ENCODE measurements around the gene NR6A1. TPM values are rescaled to one million over a fixed set of nuclear protein-coding genes. Genes with fewer than 3 reads are reported as not detected.

Gene NR6A1
- total RNA-seq, 1 experiment from 2014 or later = 32.1 TPM

DNA sequence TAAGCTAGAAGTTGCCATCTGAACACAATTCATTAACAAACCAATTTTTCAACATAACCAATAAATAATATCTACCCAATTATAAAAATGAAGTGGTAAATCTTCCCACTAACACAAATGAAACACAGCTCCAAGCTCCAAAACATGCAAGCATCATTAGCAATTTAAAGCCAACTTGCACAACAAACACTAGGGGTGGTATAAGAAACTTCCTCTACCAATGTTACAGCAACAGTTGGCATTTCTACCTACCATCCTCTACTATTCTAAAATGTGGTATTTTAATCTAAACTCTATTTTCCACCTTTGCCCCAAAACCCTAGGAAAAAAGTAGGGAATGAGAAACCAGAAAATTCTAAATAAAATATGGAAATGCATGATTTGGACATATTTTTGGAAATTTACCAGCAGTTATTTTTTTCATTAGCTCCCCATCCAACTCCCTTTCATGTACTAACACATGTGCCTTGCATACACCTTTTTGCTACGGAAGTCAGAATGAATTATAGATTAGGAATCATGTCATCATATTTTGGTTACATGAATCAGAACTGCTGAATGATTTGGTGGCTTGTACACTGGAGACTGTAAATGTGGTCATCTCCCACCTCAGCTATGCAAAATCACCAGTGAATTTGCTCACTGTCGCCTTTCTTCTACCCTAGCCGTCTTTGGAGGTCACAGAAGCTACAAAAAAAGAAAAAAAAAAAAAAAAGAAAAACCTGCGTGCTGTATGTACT lies 4.1 kb downstream of the NR6A1 start:
- DNase-seq (ENCODE audit: low spot score) = no peak
- in situ Hi-C loops (cut with HindIII; ENCODE audit: low sequenced_read_pairs) = loop anchor here (10.0 to 25.0 kb wide), 2 partner anchors 120 to 212 kb away; no protein-coding TSS in a partner anchor

DNA sequence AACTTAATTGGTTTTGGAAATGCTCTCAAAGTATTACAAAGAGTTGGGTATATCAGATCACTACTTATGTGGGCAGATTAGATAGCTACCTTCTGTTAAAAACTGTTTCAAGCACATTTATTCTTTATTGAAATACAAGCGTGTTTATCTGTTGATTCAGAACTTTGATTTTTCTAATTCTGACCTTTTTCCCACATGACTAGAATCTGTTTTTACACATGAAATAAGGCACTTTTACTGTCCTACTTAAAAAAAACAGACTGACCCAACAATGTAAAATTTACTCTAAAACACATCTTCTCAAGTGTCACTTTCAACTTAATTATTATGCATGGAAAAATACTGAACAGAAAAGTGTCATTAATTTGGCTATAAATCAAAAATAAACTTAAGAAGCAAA lies 4.8 kb downstream of the NR6A1 start:
- DNase-seq (ENCODE audit: low spot score) = no peak
- in situ Hi-C loops (cut with HindIII; ENCODE audit: low sequenced_read_pairs) = loop anchor here (10.0 to 25.0 kb wide), 2 partner anchors 121 to 212 kb away; no protein-coding TSS in a partner anchor

DNA sequence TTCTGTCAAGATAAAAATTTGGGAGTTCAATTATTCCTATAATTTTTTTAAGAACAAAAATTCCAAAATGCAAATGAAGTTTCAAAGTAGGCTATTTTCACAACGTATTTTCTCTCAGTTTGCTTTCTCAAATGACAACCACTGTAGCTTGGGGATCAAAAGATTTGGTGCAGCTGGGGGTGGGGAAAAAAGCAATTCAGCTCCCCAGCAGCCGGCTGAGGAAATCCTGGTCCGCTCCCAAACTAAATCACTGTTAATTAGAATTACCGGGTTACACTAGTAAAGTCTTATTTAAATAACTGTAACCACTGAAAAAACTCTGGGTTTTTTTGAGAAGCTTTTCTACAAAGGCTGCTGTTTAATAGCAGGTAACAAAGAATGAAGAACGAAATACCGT lies 5.7 kb downstream of the NR6A1 start:
- DNase-seq (ENCODE audit: low spot score) = no peak
- in situ Hi-C loops (cut with HindIII; ENCODE audit: low sequenced_read_pairs) = loop anchor here (10.0 to 25.0 kb wide), 2 partner anchors 122 to 211 kb away; no protein-coding TSS in a partner anchor

DNA sequence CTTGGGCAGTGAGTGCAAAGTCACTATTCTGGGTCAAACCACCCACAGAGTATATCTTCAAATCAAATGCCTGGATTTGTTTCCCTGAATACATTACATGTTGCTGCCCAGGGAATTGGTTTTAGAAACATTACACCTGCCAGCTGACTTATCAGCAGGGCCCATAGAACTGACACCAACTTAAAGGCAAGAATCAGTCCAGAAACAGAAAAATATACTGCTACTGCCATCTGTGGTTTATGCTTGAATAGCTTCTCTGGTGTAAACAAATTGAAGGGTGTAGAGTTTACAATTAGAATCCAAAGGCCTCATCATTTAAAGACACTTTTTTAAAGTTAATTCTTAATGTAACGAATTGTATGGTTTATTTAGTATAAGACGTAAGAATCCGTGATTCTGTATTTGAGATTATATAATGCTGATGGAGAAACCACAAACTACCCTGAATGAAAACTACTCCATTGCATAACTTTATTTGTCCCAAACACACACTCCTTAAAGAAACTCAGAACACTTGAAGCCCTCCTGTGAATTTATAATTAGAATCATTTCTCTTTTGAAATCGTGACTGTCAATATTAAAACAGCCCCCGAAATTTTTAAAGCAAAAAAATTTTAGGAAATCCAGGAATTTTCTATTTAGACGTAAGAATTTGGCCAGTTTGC lies 6.2 kb downstream of the NR6A1 start:
- in situ Hi-C loops (cut with HindIII; ENCODE audit: low sequenced_read_pairs) = loop anchor here (10.0 to 25.0 kb wide), 2 partner anchors 122 to 210 kb away; no protein-coding TSS in a partner anchor

DNA sequence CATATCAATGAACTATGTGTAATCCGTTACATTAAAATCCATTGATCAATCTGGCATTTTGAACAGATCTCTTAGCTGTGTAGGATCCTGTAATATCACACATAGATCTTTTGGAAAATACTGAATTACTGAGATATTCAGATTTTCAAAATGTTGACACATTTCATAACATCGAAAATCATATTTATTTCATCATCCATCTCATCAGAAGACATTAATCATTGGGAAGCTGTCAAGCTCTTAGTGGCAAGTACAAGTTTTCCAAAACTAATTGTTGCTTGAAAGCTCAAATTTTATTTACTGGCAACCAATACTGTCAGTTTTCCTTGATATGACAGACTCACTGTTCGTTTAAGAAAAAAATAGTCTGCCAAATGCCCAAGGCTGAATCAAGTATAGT lies 8.5 kb downstream of the NR6A1 start:
- in situ Hi-C loops (cut with HindIII; ENCODE audit: low sequenced_read_pairs) = loop anchor here (10.0 to 25.0 kb wide), 2 partner anchors 125 to 208 kb away; no protein-coding TSS in a partner anchor
- DNase-seq (ENCODE audit: low spot score) = no peak

More for the DNA sequence above, 6.2 kb downstream of the NR6A1 start:
- DNase-seq (ENCODE audit: low spot score) = peak; percentile 43

DNA sequence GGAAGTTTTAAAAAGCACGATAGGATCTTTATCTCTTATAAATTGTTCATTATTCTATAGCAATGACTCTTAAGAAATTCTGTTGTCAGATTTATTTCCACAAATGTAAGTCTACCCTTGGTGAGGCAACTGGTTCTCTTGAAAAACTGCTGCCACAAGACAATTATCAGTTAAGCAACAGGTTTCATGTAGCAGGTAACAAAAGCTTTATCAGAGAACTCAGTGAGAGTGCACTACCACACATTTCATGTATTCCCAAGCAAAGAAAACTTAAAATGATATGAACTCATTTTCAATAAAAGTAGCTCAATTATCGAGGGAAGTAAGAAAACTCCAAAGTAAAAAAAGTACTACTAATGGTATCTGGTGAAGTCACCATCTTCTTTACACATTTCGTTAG lies 9.4 kb downstream of the NR6A1 start:
- in situ Hi-C loops (cut with HindIII; ENCODE audit: low sequenced_read_pairs) = loop anchor here (10.0 to 25.0 kb wide), 2 partner anchors 126 to 207 kb away; no protein-coding TSS in a partner anchor
- DNase-seq (ENCODE audit: low spot score) = no peak

DNA sequence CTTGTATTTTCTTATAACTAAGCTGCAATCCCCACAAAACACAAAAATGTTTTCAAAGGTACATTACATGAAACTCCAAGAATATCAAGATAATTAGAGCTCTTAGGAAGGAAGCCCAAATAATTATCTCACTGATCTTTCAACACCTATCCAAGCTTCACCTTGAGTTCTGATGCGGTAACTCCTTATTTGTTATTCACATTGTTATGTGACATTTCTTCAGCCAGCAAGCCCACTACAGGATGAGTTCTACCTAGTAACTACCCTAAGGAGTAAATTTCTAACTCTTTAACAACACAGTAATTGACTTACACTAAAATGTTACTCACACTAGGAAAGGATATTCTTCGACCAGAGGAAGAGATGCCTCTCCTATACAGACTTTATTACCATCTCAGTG lies 9.9 kb downstream of the NR6A1 start:
- in situ Hi-C loops (cut with HindIII; ENCODE audit: low sequenced_read_pairs) = loop anchor here (10.0 to 25.0 kb wide), 2 partner anchors 126 to 206 kb away; no protein-coding TSS in a partner anchor
- DNase-seq (ENCODE audit: low spot score) = no peak

DNA sequence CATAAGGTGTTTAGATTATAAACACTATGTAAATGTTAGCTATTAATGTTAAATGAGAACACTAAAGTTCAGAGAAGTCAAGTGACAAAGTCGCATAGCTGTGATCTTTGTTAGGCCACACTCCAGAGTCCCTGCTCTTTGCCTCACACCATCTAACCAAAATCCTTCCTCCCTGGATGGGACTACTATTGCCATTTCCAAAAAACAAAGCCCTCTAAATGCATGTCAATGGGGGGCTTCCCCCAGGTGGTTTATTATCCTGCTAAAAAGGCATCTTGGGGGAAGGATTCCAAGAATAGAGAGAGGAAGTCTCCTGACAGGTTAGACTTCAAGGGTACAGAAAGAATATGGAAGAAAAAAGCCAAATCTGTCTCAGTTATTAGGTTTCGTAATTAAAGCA lies 10.4 kb downstream of the NR6A1 start:
- no peak for DNase-seq (ENCODE audit: low spot score)
- in situ Hi-C loops (cut with HindIII; ENCODE audit: low sequenced_read_pairs) = loop anchor here (10.0 to 25.0 kb wide), 2 partner anchors 127 to 206 kb away; no protein-coding TSS in a partner anchor

DNA sequence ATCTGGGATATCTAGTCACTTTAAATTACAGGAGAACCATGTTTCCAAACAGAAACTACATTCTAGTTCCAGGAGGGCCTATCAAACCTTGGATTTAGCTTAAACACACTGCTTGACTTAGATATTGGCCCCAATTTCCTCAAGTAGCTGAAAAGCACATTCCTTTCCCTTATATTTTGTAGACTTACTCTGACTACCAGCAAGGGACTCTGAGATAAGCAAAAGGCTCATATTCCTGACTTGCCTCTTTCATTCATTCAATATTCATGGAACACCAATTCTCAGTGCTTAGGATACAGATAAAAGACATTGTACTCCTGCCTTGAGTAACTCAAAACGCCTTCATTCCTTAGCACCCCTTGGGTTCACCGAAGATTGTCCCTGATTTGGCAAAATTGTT lies 11.8 kb downstream of the NR6A1 start:
- in situ Hi-C loops (cut with HindIII; ENCODE audit: low sequenced_read_pairs) = loop anchor here (25.0 kb wide), 1 partner anchor 128 kb away; no protein-coding TSS in a partner anchor
- DNase-seq (ENCODE audit: low spot score) = no peak

DNA sequence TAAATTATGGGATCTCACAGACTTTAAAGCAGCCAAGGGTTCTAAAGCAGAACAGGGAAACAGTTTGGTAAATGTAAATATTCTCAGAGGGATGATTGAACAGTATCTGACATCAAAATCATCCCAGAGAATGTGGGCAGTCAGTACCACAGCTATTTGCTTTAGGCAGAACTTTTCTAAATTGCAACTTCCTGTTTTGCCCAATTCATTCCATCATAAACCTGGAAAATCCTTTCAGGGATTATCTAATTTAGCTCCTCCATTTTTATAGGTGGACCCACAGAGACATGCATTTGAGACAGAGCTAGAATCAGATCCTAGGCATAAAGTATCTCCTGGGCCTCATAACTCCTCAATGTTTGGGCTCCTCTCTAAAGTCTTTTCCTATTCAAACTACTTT lies 12.4 kb downstream of the NR6A1 start:
- in situ Hi-C loops (cut with HindIII; ENCODE audit: low sequenced_read_pairs) = loop anchor here (25.0 kb wide), 1 partner anchor 129 kb away; no protein-coding TSS in a partner anchor
- DNase-seq (ENCODE audit: low spot score) = no peak

DNA sequence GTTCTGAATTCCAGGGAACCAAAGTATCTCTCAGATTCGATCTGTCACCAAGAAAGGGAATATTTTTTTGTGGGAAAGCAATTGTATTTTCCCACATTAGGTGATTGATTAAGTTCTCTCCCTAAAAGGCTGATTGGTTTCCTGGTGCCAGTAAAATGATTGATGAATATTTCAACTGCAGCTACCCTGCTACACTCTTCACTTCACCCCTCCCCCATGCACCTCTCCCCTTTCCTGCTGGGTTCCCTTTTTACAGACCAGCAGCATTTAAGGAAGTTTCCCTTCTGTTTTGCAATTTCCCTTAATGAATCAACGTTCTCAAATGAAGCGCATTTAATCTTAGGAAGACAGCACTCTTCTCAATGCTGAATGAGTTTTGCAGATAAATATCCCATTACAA lies 13.1 kb downstream of the NR6A1 start:
- in situ Hi-C loops (cut with HindIII; ENCODE audit: low sequenced_read_pairs) = loop anchor here (25.0 kb wide), 1 partner anchor 129 kb away; no protein-coding TSS in a partner anchor

DNA sequence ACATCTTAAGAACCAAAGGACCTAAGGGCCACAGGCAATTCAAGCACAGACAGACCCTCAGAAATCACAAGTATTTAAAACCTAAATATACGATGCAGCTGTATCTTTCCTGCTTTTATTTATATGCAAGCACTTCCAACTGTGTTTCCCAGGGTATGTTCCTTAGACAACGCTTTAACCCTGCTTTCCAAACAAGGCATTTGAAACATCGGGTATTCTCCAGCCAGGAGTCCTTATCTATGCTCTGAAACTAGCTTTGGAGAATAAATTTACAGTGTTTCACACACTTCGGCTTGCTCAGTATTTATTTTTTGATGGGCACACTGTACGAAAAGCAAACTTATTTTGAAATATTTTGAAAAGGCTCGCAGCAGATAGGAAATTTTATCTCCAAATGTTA lies 13.5 kb downstream of the NR6A1 start:
- no peak for DNase-seq (ENCODE audit: low spot score)
- in situ Hi-C loops (cut with HindIII; ENCODE audit: low sequenced_read_pairs) = loop anchor here (25.0 kb wide), 1 partner anchor 130 kb away; no protein-coding TSS in a partner anchor

More for the DNA sequence above, 13.1 kb downstream of the NR6A1 start:
- DNase-seq (ENCODE audit: low spot score) = no peak

DNA sequence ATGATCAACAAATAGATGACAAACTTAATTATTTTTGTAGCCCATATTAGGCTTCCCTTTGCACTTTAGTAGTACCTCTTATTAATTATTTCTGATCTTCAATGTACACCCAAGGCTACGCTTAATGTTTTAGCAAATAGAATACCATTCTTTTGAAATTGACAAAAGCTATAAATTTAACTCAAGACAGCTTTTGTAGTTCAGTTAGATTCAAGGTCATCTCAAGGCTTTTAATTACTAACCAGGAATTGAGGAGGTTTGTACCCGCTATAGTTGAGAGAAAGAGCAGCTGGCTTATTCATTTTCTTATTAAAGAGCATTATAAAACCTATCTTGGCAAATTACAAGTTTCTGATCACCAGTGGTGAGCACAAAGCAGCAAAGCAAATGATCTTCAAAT lies 15.1 kb downstream of the NR6A1 start:
- in situ Hi-C loops (cut with HindIII; ENCODE audit: low sequenced_read_pairs) = loop anchor here (25.0 kb wide), 1 partner anchor 131 kb away; no protein-coding TSS in a partner anchor

DNA sequence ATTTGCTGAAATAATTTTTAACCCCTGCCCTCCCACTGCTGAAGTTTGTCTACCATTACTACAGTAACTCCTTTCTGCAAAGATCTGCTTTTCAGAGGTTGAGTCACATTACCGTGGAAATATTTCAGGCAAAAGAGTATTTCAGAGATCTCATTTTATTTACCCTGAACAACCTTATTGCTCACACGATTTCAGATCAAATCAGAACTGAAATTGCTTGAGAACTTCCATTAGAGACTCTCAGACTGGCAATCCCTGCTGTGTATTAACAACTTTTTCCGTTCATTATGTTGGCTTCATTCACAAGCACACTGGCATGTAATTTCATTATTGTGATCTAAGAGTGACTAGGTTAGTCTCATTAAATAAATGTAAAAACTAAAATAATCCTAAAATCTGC lies 16.1 kb downstream of the NR6A1 start:
- no peak for DNase-seq (ENCODE audit: low spot score)
- in situ Hi-C loops (cut with HindIII; ENCODE audit: low sequenced_read_pairs) = loop anchor here (25.0 kb wide), 1 partner anchor 132 kb away; no protein-coding TSS in a partner anchor

More for the DNA sequence above, 15.1 kb downstream of the NR6A1 start:
- no peak for DNase-seq (ENCODE audit: low spot score)

DNA sequence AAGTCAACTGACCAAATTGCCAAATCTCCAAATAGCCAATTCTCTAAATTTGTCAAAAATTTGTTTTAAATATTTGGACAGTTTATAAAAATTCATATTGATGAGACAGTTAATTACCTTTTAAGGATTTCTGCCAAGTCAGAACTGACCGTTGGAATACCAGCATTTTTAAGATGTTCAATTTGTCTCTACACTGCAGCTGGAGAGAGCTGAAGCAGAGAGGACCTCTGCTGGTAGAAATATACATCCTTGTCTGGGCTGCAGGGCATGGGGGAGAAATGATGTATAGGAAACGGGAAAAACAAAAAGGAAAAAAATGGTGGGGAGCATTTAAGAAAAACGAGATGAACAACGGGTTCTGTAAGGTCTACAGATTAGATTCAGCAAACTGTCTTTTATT lies 16.8 kb downstream of the NR6A1 start:
- no peak for DNase-seq (ENCODE audit: low spot score)
- in situ Hi-C loops (cut with HindIII; ENCODE audit: low sequenced_read_pairs) = loop anchor here (25.0 kb wide), 1 partner anchor 133 kb away; no protein-coding TSS in a partner anchor

DNA sequence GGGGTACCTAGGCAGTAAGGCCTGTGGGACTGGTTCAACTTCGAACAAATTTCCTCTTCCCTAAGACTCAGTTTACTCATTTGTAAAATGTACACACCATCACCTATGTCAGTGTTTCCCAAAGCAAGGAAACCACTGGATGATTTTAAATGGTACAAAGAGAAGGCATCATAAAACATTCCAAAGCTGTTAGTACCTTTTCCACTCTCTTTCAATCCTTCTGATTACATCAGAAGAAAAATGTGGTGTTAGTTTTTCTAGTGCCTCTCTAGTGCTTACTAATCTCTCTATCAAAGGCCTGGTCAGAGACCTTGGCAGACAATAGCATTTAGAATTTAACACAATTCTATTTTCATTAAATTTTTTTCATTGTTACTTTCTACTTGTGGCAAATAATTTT lies 18.1 kb downstream of the NR6A1 start:
- in situ Hi-C loops (cut with HindIII; ENCODE audit: low sequenced_read_pairs) = loop anchor here (25.0 kb wide), 1 partner anchor 134 kb away; no protein-coding TSS in a partner anchor
- DNase-seq (ENCODE audit: low spot score) = no peak

DNA sequence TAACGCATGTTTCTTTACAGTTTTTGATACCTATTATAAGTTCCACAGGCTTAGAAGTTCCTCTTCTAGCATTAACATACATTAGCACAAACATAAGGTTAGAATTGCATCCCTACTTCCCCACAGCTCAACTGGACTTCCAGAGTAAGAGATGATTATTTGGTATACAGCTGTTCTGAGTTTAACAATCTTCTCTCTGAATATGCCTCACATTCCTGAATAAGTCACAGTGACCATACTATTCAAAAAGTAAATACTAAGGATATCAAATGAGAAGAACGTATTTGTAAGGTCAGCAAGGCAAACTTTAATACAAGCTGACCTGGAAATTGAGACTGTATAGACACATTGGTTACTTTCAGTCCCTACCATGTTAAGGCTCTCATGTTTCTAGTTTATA lies 21.3 kb downstream of the NR6A1 start:
- in situ Hi-C loops (cut with HindIII; ENCODE audit: low sequenced_read_pairs) = loop anchor here (25.0 kb wide), 1 partner anchor 138 kb away; no protein-coding TSS in a partner anchor
- no peak for DNase-seq (ENCODE audit: low spot score)

DNA sequence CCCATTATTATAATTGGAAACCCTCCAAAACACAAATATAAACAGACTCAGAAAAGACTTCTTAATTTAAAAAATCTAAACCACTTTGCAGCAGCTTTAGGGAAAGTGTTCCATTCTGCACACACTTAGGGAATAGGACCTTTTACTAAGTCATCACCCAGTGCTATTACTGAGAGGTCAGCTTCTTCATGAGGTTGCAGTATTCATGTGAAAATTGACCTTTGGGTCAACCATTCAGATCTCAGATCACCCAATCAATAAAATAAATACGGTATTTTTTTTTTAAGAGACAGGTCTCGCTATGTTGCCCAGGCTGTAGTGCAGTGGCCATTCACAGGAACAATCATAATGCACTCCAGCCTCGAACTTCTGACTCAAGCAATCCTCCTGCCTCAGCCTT lies 21.8 kb downstream of the NR6A1 start:
- DNase-seq (ENCODE audit: low spot score) = no peak
- in situ Hi-C loops (cut with HindIII; ENCODE audit: low sequenced_read_pairs) = no loop called here

DNA sequence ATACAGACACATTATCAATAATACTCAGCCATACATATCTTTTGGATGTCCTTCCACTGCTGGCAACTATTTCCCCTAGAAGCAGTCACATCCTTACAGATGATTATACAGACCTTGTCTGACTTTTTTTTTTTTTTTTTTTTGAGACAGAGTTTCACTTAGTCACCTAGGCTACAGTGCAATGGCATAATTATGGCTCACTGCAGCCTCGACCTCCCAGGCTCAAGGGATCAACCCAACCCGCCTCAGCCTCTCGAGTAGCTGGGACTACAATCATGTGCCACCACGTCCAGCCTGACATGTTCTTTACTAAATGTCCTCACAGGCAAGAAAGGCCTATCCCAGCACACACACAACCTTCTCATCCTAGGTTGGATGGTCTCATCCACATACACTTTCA lies 24.0 kb downstream of the NR6A1 start:
- in situ Hi-C loops (cut with HindIII; ENCODE audit: low sequenced_read_pairs) = no loop called here

More for the DNA sequence above, 24.0 kb downstream of the NR6A1 start:
- DNase-seq (ENCODE audit: low spot score) = no peak

Data from G401 (cell line).